DMS153 treated with DMSO at 0.1 percent for 48 hours (cell line): ENCODE data around the gene PEX7.
"Not testable (repeated sequence)": the region's sequence is repeated elsewhere in the genome, so short reads cannot be mapped to it uniquely, and the experiment has no call there.

Source experiments
- DNase-seq: peaks from one replicate; lab custom pipeline; 2025; ENCODE audit not compliant: unreplicated experiment; lab: John Stamatoyannopoulos, UW

Gene PEX7

GRCh38 chr6:136790411-136791295, 31.7 kb upstream of the PEX7 start:
- DNase-seq, result no peak

DNA sequence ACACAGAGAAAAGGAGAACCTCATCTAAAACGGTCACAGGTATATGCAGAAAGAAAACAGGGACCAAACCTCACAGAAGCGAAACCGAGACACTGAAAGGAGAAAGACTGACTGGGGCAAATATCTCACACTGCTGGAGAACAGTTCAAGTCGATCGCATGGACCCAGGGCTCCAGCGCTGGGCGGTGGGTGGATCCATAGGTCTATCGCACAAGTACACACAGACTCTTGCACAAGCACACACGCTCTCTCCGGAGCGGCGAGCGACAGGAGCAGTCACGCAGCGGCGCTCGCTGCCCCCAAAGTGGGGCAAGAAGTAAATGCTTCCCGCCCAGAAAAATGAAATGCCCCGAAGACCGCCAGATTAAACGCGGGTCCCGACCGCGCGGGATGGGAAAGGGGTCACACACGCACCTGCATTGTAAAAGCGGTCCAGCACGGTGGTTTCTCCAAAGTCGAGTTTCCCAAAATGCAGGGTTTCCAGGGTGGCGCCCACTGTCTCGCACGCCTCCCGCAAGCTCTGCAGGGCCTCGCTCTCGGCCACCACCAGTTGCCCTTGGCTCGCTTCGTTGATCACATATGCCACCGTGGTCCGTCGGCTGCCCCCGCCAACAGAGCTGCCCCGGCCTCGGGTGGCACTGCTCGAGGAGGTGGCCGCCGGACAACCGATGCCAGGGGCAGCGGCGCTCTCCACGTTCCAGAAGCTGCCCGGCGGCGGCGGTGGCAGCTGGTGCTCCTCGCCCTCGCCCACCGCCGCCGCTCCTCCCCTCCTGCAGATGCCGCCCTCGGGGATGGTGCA, 30.9 kb upstream of the PEX7 start:
- peak; percentile 33 for DNase-seq

DNA sequence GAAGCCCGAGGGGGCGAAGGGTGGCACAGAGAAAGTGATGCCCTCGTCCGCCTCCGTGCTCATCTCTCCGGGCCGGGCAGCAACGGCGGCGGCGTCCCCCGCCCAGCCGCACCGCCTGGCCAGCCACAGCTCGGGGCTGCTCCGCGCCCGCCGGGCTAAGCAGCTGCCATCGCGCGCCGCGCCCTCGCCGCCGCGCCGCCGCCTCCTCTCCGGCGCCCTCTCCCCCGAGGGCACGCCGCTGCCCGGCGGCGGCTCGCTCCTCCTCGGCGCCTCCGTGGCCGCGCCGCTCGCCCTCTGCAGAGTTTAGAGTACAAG, 30.3 kb upstream of the PEX7 start:
- no peak for DNase-seq

- DNase-seq, result peak; percentile 87
These were observed 29.8 kb upstream of the PEX7 start, which contains the start of gene MAP3K5 for GRCh38 chr6:136792410-136793262. Gene MAP3K5, minus strand, starts transcription at chr6:136792477. Its CDS starts 320 bp downstream, at chr6:136792157.

- DNase-seq, result no peak
These were observed 29.0 kb upstream of the PEX7 start for GRCh38 chr6:136793363-136793762.

GRCh38 chr6:136795386-136795785, 27.0 kb upstream of the PEX7 start:
- DNase-seq, result no peak

DNA sequence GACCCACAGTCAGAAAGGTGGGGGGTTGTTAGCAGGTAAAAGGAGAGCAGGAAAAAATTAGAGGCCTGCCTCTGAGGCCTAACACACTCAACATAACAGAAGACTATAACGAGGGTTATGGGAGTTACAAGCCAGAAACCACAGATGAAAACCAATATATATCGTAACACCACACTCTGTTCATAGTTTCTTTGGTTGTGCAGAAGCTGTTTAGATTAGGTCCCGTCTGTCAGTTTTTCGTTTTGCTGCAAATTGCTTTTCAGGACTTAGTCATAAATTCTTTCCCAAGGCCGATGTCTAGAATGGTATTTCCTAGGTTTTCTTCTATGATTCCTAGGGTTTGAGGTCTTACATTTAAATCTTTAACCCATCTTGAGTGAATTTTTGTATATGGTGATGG, 26.4 kb upstream of the PEX7 start:
- DNase-seq, result no peak

DNA sequence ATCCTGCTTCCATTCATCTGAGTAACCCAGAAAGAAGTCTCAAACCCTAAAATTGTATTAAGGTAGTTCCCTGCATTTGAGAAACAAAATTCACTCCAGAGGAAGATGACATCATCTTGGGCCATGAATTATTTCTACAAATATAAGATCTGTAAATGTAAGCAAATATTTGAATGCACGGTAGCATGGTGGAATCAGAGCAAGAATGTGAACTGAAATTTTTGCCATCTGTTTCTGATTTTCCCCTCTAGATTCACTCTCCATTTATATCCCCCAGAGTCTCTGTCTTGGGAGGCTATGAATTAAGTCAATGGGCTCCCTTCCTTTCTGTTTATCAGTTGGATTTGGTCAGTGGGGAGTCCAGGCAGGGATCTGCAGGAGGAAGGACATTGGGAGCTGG, 24.3 kb upstream of the PEX7 start:
- no peak for DNase-seq

DNA sequence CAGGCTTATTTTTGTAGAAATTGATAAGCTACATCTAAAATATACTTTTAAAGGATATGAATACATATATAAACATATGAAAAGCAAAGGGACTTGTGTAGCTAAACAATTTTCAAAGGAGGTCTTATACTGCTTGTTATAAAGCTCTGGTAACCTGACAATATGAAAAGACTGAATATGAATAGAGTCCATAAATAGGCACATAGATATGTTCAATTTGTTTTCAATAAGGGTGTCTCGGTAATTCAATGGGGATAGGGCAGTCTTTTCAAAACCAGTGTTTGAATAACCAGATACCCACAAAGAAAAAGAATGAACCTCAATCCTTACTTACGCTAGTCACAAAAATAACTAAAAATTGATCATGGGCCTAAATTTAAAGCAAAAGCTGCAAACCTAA, 20.8 kb upstream of the PEX7 start:
- DNase-seq, result no peak

DNA sequence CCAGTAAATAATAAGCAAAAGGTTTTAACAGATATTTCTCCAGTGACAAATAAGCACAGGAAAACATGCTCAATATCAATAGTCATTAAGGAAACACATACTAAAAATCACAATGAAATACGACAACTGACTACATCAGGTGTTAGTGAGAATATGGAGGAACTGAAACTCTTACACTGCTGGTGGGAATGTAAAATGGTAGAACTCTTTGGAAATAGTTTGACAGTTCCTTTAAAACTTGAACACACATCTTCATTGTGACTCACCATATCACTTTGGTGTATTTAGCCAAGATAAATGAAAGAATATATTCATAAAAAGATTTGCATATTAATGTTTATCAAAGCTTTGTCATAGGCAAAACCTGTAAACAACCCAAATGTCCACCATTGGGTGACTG, 18.8 kb upstream of the PEX7 start:
- DNase-seq, result no peak

GRCh38 chr6:136809091-136809860, 13.1 kb upstream of the PEX7 start:
- DNase-seq, result no peak

GRCh38 chr6:136811272-136811671, 11.1 kb upstream of the PEX7 start:
- no peak for DNase-seq

- no peak for DNase-seq
These were observed 10.2 kb upstream of the PEX7 start for GRCh38 chr6:136812174-136812573.

DNA sequence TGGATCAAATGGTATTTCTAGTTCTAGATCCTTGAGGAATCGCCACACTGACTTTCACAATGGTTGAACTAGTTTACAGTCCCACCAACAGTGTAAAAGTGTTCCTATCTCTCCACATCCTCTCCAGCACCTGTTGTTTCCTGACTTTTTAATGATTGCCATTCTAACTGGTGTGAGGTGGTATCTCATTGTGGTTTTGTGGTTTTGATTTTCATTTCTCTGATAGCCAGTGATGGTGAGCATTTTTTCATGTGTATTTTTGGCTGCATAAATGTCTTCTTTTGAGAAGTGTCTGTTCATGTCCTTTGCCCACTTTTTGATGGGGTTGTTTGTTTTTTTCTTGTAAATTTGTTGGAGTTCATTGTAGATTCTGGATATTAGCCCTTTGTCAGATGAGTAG, 6.8 kb upstream of the PEX7 start:
- not testable (repeated sequence) for DNase-seq

- no peak for DNase-seq
These were observed 5.7 kb upstream of the PEX7 start for GRCh38 chr6:136816656-136817055.

DNA sequence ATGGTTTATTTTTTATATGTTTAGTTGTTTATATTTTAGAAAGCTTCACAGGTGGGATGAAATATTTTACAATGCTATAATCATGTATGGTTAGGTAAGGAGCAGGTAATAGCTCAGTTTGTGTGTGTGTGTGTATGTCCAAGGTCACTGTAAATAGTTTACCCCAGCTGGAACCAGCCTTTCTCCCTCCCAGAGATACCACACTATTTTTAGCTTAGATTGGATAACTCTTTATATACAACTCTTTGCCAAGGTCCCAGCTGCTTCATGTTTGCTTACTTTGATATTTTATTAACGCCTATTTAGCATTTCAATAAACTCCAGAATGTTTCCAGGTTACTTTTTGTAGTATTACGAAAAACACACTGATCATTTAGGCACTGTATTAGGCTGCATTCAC, 1.8 kb upstream of the PEX7 start:
- DNase-seq, result no peak

GRCh38 chr6:136822046-136822375, 381 bp upstream of the PEX7 start:
- DNase-seq, result no peak

DNA sequence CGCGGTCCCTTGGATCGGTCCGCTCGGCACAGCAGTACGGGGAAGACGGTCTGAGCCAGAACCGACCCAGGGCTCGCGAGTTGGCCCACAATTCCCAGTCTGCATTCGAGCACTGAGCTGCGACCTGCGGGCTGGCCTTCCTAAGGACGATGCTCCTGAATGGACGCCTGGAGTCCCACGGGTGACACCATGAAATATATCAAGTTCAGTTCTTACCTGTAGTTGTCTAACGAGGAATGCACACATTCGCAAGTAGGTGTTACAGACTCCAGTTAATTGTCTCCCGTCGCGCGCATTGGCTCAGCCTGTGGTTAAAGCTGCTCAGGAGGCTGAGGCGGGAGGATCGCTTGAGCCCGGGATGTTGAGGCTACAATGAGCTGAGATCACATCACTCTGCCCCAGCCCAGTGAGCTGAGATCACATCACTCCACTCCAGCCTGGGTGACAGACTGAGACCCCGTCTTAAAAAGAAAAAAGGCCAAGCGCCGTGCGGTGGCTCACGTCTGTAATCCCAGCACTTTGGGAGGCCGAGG, 802 bp downstream of the PEX7 start:
- no peak for DNase-seq

- no peak for DNase-seq
These were observed 3.8 kb downstream of the PEX7 start for GRCh38 chr6:136826216-136826615.

GRCh38 chr6:136831873-136832562, 9.6 kb downstream of the PEX7 start:
- DNase-seq, result no peak
